HEK293T (cell line): Measurements from ENCODE around the gene HBZ.

ENCODE experiments used
- BHLHE40 ChIP-seq: fragments of 450-650 bp; IDR thresholded peaks from 2 replicates; pipeline ENCODE4 v1.6.1; 2016; ENCODE audit warnings: mild to moderate bottlenecking, moderate library complexity, borderline replicate concordance
- FOXK2 ChIP-seq: fragments of 450-650 bp; IDR thresholded peaks from 2 replicates; pipeline ENCODE4 v1.6.1; 2016; ENCODE audit warnings: mild to moderate bottlenecking
- HDGF ChIP-seq: fragments of 450-650 bp; IDR thresholded peaks from 2 replicates; pipeline ENCODE4 v1.6.1; 2017; ENCODE audit warnings: antibody characterized with exemption, borderline replicate concordance
- L3MBTL2 ChIP-seq: fragments of 450-650 bp; conservative IDR thresholded peaks from 2 replicates; pipeline ENCODE4 v1.6.1; 2016; ENCODE audit warnings: mild to moderate bottlenecking
- SP1 ChIP-seq: fragments of 450-650 bp; IDR thresholded peaks from 2 replicates; pipeline ENCODE4 v1.6.1; 2017
- SUZ12 ChIP-seq: fragments of 450-650 bp; IDR thresholded peaks from 2 replicates; pipeline ENCODE4 v1.6.1; 2016; ENCODE audit warnings: mild to moderate bottlenecking
- ZNF384 ChIP-seq: fragments of 450-650 bp; IDR thresholded peaks from 2 replicates; pipeline ENCODE4 v1.6.1; 2016

GRCh38 chr16:164827-165538 is 12.5 kb downstream of the HBZ start:
- TF ChIP-seq FOXK2 (no peak), BHLHE40 (no peak), ZNF384 (no peak), HDGF (no peak), SUZ12 (no peak), L3MBTL2 (no peak), SP1 (no peak)
